Measurements from ENCODE around the gene KCNIP2.

KCNIP2 gene

GRCh38 chr10:101848894-101849351 is 5.3 kb upstream of the KCNIP2 start:
- TF ChIP-seq ZFX (IDR thresholded peaks at IDR 0.05; ENCODE audit: borderline replicate concordance), result no peak
- TF ChIP-seq CTCF (IDR thresholded peaks at IDR 0.05), result no peak
- H3K27ac ChIP-seq, result no peak overlapping the region

- no peak for TF ChIP-seq ZFX (IDR thresholded peaks at IDR 0.05; ENCODE audit: borderline replicate concordance)
- no peak for TF ChIP-seq CTCF (IDR thresholded peaks at IDR 0.05)
- H3K27ac ChIP-seq, result no peak overlapping the region
These were observed 4.8 kb upstream of the KCNIP2 start for GRCh38 chr10:101848408-101848807.

- no peak overlapping the region for H3K27ac ChIP-seq
- TF ChIP-seq CTCF (IDR thresholded peaks at IDR 0.05) (no peak), ZFX (IDR thresholded peaks at IDR 0.05; ENCODE audit: borderline replicate concordance) (no peak)
These were observed 2.3 kb upstream of the KCNIP2 start for GRCh38 chr10:101845893-101846292.

GRCh38 chr10:101841826-101842225 is 1.8 kb downstream of the KCNIP2 start:
- no peak for TF ChIP-seq CTCF (IDR thresholded peaks at IDR 0.05)
- no peak for TF ChIP-seq ZFX (IDR thresholded peaks at IDR 0.05; ENCODE audit: borderline replicate concordance)
- H3K27ac ChIP-seq, result no peak overlapping the region

- TF ChIP-seq CTCF (IDR thresholded peaks at IDR 0.05) (peak; percentile 97), ZFX (IDR thresholded peaks at IDR 0.05; ENCODE audit: borderline replicate concordance) (no peak)
- no peak overlapping the region for H3K27ac ChIP-seq
These were observed 2.7 kb downstream of the KCNIP2 start for GRCh38 chr10:101840741-101841453.

GRCh38 chr10:101840102-101840684 is 3.4 kb downstream of the KCNIP2 start:
- TF ChIP-seq CTCF (IDR thresholded peaks at IDR 0.05) (no peak), ZFX (IDR thresholded peaks at IDR 0.05; ENCODE audit: borderline replicate concordance) (no peak)

GRCh38 chr10:101839416-101840063 is 4.1 kb downstream of the KCNIP2 start:
- TF ChIP-seq CTCF (IDR thresholded peaks at IDR 0.05) (no peak), ZFX (IDR thresholded peaks at IDR 0.05; ENCODE audit: borderline replicate concordance) (no peak)
- H3K27ac ChIP-seq, result no peak overlapping the region

More at GRCh38 chr10:101840102-101840684, 3.4 kb downstream of the KCNIP2 start:
- H3K27ac ChIP-seq, result no peak overlapping the region

All from 22Rv1 (cell line).